WTC11 (cell line): ENCODE data around the gene CAPN3.

Experiments
- AFF4 ChIP-seq: sonication (generic); formaldehyde crosslinking; IDR thresholded peaks from 2 replicates; pipeline ENCODE4 v1.8.1; 2023; ENCODE audit warnings: mild to moderate bottlenecking, missing genetic modification reagents, borderline replicate concordance
- CBFB ChIP-seq: sonication (generic); formaldehyde crosslinking; IDR thresholded peaks from 2 replicates; pipeline ENCODE4 v1.8.1; 2022; ENCODE audit warnings: mild to moderate bottlenecking, low read depth, missing genetic modification reagents
- CTCF ChIP-seq: fragments of 200-600 bp; IDR thresholded peaks from 2 replicates; pipeline ENCODE4 v1.8.0; 2022; ENCODE audit warnings: antibody characterized with exemption
- ESRRA ChIP-seq: sonication (generic); formaldehyde crosslinking; IDR thresholded peaks from 2 replicates; pipeline ENCODE4 v1.8.1; 2022; ENCODE audit warnings: mild to moderate bottlenecking, missing genetic modification reagents, borderline replicate concordance
- ETV6 ChIP-seq: sonication (generic); formaldehyde crosslinking; IDR thresholded peaks from 2 replicates; pipeline ENCODE4 v1.8.1; 2022; ENCODE audit warnings: mild to moderate bottlenecking, missing genetic modification reagents
- MAX ChIP-seq: sonication (generic); formaldehyde crosslinking; IDR thresholded peaks from 2 replicates; pipeline ENCODE4 v1.8.0; 2022; ENCODE audit warnings: mild to moderate bottlenecking, missing genetic modification reagents
- NFE2L1 ChIP-seq: sonication (generic); formaldehyde crosslinking; IDR thresholded peaks from 2 replicates; pipeline ENCODE4 v1.8.1; 2023; ENCODE audit warnings: missing genetic modification reagents
- NR2C2 ChIP-seq: sonication (generic); formaldehyde crosslinking; IDR thresholded peaks from 2 replicates; pipeline ENCODE4 v1.8.0; 2022; ENCODE audit warnings: mild to moderate bottlenecking, missing genetic modification reagents
- RORB ChIP-seq: fragments of 250-450 bp; sonication (Bioruptor Pico); IDR thresholded peaks from 2 replicates; pipeline ENCODE4 v1.9.0; 2021; ENCODE audit warnings: mild to moderate bottlenecking
- SMAD3 ChIP-seq: sonication (generic); formaldehyde crosslinking; IDR thresholded peaks from 2 replicates; pipeline ENCODE4 v1.8.0; 2022; ENCODE audit warnings: missing genetic modification reagents, mild to moderate bottlenecking, borderline replicate concordance
- SMAD4 ChIP-seq: sonication (generic); formaldehyde crosslinking; IDR thresholded peaks from 2 replicates; pipeline ENCODE4 v1.8.0; 2022; ENCODE audit warnings: mild to moderate bottlenecking, missing genetic modification reagents
- TP53 ChIP-seq: sonication (generic); formaldehyde crosslinking; IDR thresholded peaks from 2 replicates; pipeline ENCODE4 v1.8.1; 2023; ENCODE audit warnings: mild to moderate bottlenecking, missing genetic modification reagents
- TF ChIP-seq, protein P1 (sequence below): sonication (generic); formaldehyde crosslinking; IDR thresholded peaks from 2 replicates; pipeline ENCODE4 v1.8.1; 2022; ENCODE audit warnings: missing genetic modification reagents, borderline replicate concordance
- TF ChIP-seq, protein P2 (sequence below): sonication (generic); formaldehyde crosslinking; IDR thresholded peaks from 2 replicates; pipeline ENCODE4 v1.8.1; 2023; ENCODE audit warnings: mild to moderate bottlenecking, missing genetic modification reagents, moderate library complexity

GRCh38 chr15:42411884-42412283 lies 52.6 kb downstream of the CAPN3 start:
- TF ChIP-seq, protein P1, sequence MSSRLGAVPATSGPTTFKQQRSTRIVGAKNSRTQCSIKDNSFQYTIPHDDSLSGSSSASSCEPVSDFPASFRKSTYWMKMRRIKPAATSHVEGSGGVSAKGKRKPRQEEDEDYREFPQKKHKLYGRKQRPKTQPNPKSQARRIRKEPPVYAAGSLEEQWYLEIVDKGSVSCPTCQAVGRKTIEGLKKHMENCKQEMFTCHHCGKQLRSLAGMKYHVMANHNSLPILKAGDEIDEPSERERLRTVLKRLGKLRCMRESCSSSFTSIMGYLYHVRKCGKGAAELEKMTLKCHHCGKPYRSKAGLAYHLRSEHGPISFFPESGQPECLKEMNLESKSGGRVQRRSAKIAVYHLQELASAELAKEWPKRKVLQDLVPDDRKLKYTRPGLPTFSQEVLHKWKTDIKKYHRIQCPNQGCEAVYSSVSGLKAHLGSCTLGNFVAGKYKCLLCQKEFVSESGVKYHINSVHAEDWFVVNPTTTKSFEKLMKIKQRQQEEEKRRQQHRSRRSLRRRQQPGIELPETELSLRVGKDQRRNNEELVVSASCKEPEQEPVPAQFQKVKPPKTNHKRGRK (CRISPR knock-in tag) = no peak
- TF ChIP-seq CTCF = no peak
- no peak for TF ChIP-seq MAX (CRISPR knock-in tag)
- no peak for TF ChIP-seq RORB (CRISPR knock-in tag)
- no peak for TF ChIP-seq CBFB (CRISPR knock-in tag)
- TF ChIP-seq NFE2L1 (CRISPR knock-in tag) = no peak
- TF ChIP-seq AFF4 (CRISPR knock-in tag) = no peak
- no peak for TF ChIP-seq ETV6 (CRISPR knock-in tag)
- no peak for TF ChIP-seq TP53 (CRISPR knock-in tag)
- TF ChIP-seq SMAD4 (CRISPR knock-in tag) = no peak
- no peak for TF ChIP-seq SMAD3 (CRISPR knock-in tag)
- TF ChIP-seq, protein P2, sequence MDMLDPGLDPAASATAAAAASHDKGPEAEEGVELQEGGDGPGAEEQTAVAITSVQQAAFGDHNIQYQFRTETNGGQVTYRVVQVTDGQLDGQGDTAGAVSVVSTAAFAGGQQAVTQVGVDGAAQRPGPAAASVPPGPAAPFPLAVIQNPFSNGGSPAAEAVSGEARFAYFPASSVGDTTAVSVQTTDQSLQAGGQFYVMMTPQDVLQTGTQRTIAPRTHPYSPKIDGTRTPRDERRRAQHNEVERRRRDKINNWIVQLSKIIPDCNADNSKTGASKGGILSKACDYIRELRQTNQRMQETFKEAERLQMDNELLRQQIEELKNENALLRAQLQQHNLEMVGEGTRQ (CRISPR knock-in tag) = no peak
- no peak for TF ChIP-seq ESRRA (CRISPR knock-in tag)
- TF ChIP-seq NR2C2 (CRISPR knock-in tag) = no peak
